22Rv1 (cell line): ENCODE results near the gene NLRC4.
"Not testable (repeated sequence)": the region's sequence is repeated elsewhere in the genome, so short reads cannot be mapped to it uniquely, and the experiment has no call there.

Source experiments
- H3K27ac ChIP-seq: fragments of 450-650 bp; 2 replicates; pipeline ENCODE4 v1.5.1; 2017
- CTCF ChIP-seq: fragments of 450-650 bp; IDR thresholded peaks from 2 replicates; pipeline ENCODE4 v1.5.1; 2017; ENCODE audit warnings: mild to moderate bottlenecking
- ZFX ChIP-seq: fragments of 450-650 bp; IDR thresholded peaks from 2 replicates; pipeline ENCODE4 v1.6.1; 2017; ENCODE audit warnings: antibody characterized with exemption, borderline replicate concordance

NLRC4 gene, protein sequence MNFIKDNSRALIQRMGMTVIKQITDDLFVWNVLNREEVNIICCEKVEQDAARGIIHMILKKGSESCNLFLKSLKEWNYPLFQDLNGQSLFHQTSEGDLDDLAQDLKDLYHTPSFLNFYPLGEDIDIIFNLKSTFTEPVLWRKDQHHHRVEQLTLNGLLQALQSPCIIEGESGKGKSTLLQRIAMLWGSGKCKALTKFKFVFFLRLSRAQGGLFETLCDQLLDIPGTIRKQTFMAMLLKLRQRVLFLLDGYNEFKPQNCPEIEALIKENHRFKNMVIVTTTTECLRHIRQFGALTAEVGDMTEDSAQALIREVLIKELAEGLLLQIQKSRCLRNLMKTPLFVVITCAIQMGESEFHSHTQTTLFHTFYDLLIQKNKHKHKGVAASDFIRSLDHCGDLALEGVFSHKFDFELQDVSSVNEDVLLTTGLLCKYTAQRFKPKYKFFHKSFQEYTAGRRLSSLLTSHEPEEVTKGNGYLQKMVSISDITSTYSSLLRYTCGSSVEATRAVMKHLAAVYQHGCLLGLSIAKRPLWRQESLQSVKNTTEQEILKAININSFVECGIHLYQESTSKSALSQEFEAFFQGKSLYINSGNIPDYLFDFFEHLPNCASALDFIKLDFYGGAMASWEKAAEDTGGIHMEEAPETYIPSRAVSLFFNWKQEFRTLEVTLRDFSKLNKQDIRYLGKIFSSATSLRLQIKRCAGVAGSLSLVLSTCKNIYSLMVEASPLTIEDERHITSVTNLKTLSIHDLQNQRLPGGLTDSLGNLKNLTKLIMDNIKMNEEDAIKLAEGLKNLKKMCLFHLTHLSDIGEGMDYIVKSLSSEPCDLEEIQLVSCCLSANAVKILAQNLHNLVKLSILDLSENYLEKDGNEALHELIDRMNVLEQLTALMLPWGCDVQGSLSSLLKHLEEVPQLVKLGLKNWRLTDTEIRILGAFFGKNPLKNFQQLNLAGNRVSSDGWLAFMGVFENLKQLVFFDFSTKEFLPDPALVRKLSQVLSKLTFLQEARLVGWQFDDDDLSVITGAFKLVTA

DNA sequence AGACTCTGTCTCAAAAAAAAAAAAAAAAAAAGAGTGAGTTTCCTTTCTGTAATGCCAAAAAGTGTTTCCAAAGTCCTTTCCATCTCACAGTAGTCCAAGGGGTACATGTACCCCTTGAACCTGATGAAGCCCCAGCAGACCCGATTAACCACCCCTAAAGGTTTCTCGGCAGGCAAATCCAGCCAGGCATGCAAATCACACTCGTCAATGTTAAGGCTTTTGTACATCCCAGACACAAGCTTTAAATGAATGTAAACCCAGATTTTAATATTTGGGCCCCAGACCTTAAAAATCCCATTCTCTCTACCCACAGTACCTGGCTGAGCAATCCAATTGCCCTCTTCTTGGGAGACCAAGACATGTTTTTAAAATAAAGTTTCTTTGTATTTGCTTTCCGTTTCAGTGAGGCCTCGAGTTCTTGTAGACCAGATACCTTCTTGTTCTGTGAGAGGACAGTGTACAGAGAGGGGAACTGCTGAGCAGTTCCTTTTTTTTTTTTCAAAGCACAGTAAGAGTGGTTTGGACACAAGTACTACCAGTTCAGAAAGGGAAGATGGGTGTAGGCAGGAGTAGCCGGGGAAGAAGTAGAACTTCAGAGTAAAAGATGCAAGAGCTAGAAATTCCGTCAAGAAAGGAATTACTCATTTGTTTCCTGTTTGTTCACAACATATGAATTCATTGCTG is at the start of gene NLRC4:
Gene NLRC4 (minus strand): TSS at position 465 of the 684 bp plus-strand sequence. CDS start 8,111 bp downstream, outside the sequence.
- no peak for TF ChIP-seq CTCF
- no peak for TF ChIP-seq ZFX
- H3K27ac ChIP-seq = no peak within 1 kb of the TSS

DNA sequence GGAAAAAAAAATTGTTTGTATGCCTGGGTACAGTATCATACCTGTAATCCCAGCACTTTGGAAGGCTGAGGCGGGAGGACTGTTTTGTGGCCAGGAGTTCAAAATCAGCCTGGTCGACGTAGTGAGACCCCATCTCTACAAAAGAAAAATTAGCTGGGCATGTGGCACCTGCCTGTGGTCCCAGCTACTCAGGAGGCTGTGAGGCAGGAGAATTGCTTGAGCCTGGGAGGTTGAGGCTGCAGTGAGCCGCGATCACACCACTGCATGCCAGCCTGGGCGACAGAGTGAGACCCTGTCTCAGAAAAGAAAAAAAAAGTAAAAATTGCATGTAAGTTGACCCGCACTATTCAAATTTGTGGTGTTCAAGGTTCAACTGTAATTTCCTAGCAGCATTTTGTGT is 45.9 kb upstream of the NLRC4 start:
- TF ChIP-seq ZFX = no peak
- TF ChIP-seq CTCF = no peak
- H3K27ac ChIP-seq = no peak overlapping the region

- H3K27ac ChIP-seq = not testable (repeated sequence)
These were observed 29.4 kb upstream of the NLRC4 start for GRCh38 chr2:32293966-32294562.

DNA sequence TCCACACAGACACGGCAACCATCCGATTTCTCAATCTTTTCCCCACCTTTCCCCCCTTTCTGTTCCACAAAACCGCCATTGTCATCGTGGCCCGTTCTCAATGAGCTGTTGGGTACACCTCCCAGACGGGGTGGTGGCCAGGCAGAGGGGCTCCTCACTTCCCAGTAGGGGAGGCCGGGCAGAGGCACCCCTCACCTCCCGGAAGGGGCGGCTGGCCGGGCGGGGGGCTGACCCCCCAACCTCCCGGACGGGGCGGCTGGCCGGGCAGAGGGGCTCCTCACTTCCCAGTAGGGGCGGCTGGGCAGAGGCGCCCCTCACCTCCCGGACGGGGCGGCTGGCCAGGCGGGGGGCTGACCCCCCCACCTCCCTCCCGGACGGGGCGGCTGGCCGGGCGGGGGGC is 28.8 kb upstream of the NLRC4 start:
- not testable (repeated sequence) for H3K27ac ChIP-seq

- H3K27ac ChIP-seq = peak overlapping the region; percentile 17; the same call in 1 of the 2 replicates
- no peak for TF ChIP-seq ZFX
- TF ChIP-seq CTCF = no peak
These were observed 27.1 kb upstream of the NLRC4 start for GRCh38 chr2:32291746-32292145.

- no peak for TF ChIP-seq ZFX
These were observed 25.3 kb upstream of the NLRC4 start for GRCh38 chr2:32290000-32290339.

DNA sequence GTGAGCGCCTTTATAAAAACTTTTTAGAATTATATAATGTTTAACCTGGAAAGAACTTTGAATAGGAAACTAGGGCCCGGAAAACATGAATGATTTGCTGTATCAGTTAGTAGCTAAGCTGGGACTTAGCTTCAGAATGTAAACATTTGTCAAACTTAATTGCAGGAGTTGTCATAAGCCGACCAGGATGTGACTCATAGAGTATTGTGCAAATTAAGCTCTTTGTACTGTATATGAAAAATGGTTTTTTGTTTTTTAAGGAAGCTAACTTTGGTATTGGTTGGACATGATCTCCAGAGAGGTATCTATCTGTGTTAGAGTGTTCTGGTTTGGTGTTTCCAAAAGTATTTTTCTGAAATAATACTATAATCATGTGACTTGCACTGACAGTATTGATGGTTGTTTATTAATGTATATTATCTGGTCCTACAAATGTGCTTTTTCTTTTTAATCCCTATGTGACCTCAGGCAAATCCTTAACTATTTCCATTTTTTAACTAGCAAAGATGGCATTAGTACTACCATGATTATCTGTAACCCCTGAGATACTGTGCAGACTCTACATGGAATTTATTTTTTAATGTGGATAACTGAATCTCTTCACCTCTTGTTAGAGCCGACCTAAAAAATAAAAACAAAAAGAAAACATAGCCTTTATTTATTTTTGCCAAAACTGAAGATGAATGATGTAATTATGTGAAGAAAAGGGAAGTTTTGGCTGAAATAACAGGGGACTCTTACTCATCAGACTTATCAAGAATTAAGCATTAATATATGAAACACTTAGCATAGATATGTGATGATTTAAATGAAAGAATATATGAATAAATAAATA is 24.7 kb upstream of the NLRC4 start:
- peak overlapping the region; percentile 38 for H3K27ac ChIP-seq
- no peak for TF ChIP-seq CTCF
- no peak for TF ChIP-seq ZFX

More at GRCh38 chr2:32290000-32290339, 25.3 kb upstream of the NLRC4 start:
- H3K27ac ChIP-seq = peak overlapping the region; percentile 38; the same call in 1 of the 2 replicates

- TF ChIP-seq ZFX (no peak), CTCF (no peak)
- no peak overlapping the region for H3K27ac ChIP-seq
These were observed 19.6 kb upstream of the NLRC4 start for GRCh38 chr2:32284321-32284720.
